BJ (cell line): ENCODE measurements around the gene WDR82. TPM values are rescaled to one million over a fixed set of nuclear protein-coding genes. Genes with fewer than 3 reads are reported as not detected.

Experiments
- CTCF ChIA-PET: fragments of 350-600 bp; formaldehyde crosslinking; extraction: SDS; loops from one replicate; lab custom pipeline; 2021; ENCODE audit warnings: antibody characterized with exemption, inconsistent platforms; lab: Yijun Ruan, JAX
- POLR2A ChIA-PET: fragments of 300-600 bp; sonication (Branson Sonifier 250); formaldehyde crosslinking; extraction: SDS; loops from one replicate; lab custom pipeline; 2021; ENCODE audit warnings: antibody characterized with exemption; lab: Charles Lee
- DNase-seq: peaks from one replicate; pipeline ENCODE4 v3.0.0-alpha.2; 2011; ENCODE audit warnings: low read depth
- H3K27me3 ChIP-seq: 2 replicates; pipeline ENCODE4 v1.6.0; 2011; ENCODE audit warnings: low read length; ENCODE audit not compliant: control insufficient read depth, insufficient read depth
- H3K36me3 ChIP-seq: 2 replicates; pipeline ENCODE4 v1.5.1; 2011; ENCODE audit warnings: low read length; ENCODE audit not compliant: control insufficient read depth, insufficient read depth
- H3K4me3 ChIP-seq: 2 replicates; pipeline ENCODE4 v1.5.1; 2011; ENCODE audit warnings: low read depth, mild to moderate bottlenecking, control low read depth, low read length
- polyA plus RNA-seq: library from polyadenylated mRNA; depleted of rRNA; stranded (reverse); fragments of >200 nt; gene quantifications from 2 replicates; pipeline ENCODE4 v1.2.3, GENCODE V29; 2011
- TF ChIP-seq, protein P1 (sequence below): IDR thresholded peaks from 2 replicates; pipeline ENCODE4 v1.5.1; 2011; ENCODE audit warnings: low read depth, mild to moderate bottlenecking, control low read depth, inconsistent platforms, low read length, moderate library complexity; ENCODE audit not compliant: insufficient read depth

WDR82 gene
- polyA plus RNA-seq, 1 experiment = 42.3 TPM

DNA sequence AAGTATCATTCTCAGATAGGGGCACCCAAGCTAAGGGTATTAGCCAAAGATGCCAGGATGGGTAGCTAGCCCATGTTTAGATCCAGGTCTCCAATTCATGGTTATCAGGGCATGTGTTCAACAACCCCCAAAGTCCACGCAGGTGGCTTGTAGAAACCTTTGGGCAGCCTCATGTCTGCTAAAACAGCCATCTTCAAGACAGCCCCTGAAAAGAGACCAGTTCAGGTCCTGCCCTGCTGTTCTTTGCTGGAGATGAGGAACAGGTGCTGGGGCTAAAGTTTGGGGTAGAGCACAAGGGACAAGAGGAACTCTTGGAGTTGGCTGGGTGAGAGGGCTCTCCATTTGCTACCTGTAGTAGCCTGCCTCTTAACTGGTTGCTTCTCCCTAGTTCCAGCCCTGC, 28.3 kb downstream of the WDR82 start:
- ChIA-PET POLR2A (no interaction called here), CTCF (interaction anchor here (1.1 to 2.4 kb wide), 4 partner anchors 10 to 86 kb away, joined by 3 to 7 read pairs (median 6); no protein-coding TSS in a partner anchor)
- H3K27me3 ChIP-seq = no peaks in the 10 kb centered on the region
- H3K4me3 ChIP-seq = no peak overlapping the region
- peaks cover 22% of the 10 kb centered on the region for H3K36me3 ChIP-seq
- TF ChIP-seq, protein P1, sequence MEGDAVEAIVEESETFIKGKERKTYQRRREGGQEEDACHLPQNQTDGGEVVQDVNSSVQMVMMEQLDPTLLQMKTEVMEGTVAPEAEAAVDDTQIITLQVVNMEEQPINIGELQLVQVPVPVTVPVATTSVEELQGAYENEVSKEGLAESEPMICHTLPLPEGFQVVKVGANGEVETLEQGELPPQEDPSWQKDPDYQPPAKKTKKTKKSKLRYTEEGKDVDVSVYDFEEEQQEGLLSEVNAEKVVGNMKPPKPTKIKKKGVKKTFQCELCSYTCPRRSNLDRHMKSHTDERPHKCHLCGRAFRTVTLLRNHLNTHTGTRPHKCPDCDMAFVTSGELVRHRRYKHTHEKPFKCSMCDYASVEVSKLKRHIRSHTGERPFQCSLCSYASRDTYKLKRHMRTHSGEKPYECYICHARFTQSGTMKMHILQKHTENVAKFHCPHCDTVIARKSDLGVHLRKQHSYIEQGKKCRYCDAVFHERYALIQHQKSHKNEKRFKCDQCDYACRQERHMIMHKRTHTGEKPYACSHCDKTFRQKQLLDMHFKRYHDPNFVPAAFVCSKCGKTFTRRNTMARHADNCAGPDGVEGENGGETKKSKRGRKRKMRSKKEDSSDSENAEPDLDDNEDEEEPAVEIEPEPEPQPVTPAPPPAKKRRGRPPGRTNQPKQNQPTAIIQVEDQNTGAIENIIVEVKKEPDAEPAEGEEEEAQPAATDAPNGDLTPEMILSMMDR = no peak
- no peak for DNase-seq

DNA sequence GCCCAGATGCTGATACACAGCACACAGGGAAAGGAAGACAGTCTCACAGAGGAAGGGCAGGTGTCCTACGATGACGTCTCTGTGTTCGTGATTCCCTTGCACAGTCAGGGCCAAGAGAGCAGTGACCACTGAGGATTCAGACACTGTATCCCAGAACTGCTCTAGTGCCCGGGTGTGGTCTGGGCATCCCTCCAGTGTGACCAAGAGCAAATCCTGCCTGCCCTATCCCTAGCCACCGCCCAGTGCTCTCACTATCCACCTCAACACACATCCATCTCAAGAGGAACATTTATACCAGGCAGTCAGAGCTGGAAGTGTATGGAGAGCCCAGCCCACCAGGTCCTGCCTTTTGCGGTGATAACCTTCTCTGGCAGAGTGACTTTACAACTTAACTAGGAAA, 28.8 kb downstream of the WDR82 start:
- no peak for DNase-seq
- TF ChIP-seq, protein P1 = no peak
- H3K4me3 ChIP-seq = no peak overlapping the region
- no peaks in the 10 kb centered on the region for H3K27me3 ChIP-seq
- CTCF ChIA-PET = interaction anchor here (1.1 to 2.4 kb wide), 3 partner anchors 9 to 87 kb away, joined by 3 to 7 read pairs (median 5); no protein-coding TSS in a partner anchor
- H3K36me3 ChIP-seq = peaks cover 22% of the 10 kb centered on the region
- POLR2A ChIA-PET = no interaction called here

DNA sequence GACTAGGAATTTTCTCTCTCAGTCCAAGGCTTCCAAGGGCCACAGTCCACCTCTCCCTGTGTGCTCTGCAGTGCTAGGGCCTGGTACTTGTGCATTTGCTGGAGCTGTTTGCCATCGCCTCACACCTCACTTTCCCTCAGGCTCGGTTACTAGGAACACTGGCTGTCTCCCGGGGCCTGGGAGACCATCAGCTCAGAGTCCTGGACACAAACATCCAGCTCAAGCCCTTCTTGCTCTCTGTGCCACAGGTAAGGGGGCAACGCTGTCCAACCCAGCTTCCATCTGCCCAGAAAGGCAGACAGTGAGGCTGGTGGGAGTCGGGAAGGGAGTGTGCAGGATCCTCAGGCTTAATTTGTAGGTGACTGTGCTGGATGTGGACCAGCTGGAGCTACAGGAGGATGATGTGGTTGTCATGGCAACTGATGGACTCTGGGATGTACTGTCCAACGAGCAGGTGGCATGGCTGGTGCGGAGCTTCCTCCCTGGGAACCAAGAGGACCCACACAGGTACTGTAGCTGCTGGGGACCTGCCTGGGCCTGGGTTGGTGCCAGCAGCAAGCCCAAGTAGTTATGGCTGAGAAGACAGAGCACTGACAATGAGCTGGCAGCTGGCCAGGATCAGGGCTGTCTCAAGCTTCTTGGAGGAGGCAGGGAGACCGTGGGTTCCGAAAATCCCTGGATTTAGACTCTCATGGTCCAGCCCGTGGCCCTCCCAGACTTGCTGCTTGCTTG, 29.5 kb downstream of the WDR82 start:
- Histone ChIP-seq H3K36me3 (peaks cover 22% of the 10 kb centered on the region), H3K27me3 (no peaks in the 10 kb centered on the region), H3K4me3 (no peak overlapping the region)
- ChIA-PET POLR2A (no interaction called here), CTCF (interaction anchor here (1.2 to 2.2 kb wide), 2 partner anchors 13 to 14 kb away, joined by 3 to 5 read pairs; no protein-coding TSS in a partner anchor)
- TF ChIP-seq, protein P1 = no peak
- DNase-seq = no peak

DNA sequence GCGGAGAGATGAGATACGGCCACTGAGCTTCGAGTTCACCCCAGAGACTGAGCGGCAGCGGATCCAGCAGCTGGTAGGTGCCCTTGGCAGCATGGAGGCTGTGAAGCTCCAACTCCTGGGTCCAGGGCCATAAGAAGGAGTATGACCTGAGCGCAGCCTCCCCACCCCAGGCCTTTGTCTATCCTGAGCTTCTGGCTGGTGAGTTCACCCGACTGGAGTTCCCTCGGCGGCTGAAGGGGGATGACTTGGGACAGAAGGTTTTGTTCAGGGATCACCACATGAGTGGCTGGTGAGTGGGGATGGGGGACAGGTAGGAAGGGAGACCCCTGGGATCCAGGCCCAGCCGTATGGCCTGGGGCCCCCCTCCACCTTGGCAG, 30.3 kb downstream of the WDR82 start:
- ChIA-PET CTCF (interaction anchor here (0.7 to 1.2 kb wide), 2 partner anchors 15 to 179 kb away, joined by 3 read pairs; no protein-coding TSS in a partner anchor), POLR2A (no interaction called here)
- TF ChIP-seq, protein P1 = no peak
- Histone ChIP-seq H3K36me3 (peaks cover 15% of the 10 kb centered on the region), H3K4me3 (no peak overlapping the region), H3K27me3 (no peaks in the 10 kb centered on the region)
- no peak for DNase-seq

DNA sequence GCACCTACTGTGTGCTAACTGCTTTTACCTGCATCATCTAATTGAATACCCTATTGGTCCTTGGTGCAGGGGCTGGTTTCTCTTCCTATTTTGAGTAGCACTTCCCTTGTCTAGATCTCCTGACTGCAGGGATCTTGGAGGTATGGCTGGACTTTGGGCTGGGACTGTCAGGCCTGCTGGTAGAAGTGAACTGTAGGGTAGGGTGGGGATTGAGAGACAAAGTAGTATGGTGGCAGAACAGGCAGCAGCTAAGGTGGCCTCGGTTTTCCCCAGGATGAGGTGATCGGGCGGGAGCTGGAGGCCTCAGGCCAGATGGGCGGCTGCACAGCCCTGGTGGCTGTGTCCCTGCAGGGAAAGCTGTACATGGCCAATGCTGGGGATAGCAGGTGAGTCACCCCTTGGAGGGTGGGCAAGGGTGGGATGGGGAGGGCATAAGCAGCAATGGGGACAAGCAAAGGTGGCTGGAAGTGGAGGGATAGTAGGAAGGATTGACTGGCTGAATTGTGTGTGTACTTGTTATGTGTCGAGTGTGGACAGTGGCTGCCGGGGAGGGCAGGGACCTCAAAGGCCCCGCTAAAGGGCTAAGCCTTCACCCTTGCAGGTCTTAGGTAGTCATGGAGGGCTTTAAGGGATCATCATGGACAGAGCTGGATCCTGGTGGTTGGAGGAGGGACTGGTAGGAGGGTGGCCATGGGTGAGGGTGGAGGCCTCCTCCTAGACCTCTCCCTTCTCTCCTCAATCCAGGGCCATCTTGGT, 30.9 kb downstream of the WDR82 start:
- no peak for DNase-seq
- Histone ChIP-seq H3K27me3 (no peaks in the 10 kb centered on the region), H3K4me3 (no peak overlapping the region), H3K36me3 (peaks cover 15% of the 10 kb centered on the region)
- TF ChIP-seq, protein P1 = no peak
- ChIA-PET POLR2A (no interaction called here), CTCF (interaction anchor here (0.7 kb wide), 1 partner anchor 180 kb away, joined by 3 read pairs; no protein-coding TSS in a partner anchor)
